Mesenchymal stem cell (in vitro differentiated cells and primary cell): Measurements from ENCODE around the gene CTBP2.

Experiments
- DNase-seq: peaks from one replicate; pipeline ENCODE4 v3.0.0-alpha.2; 2013
- H2AFZ ChIP-seq: one replicate; pipeline ENCODE4 v1.6.1; 2013; ENCODE audit warnings: low read depth, mild to moderate bottlenecking, control low read depth, inconsistent platforms, low read length, moderate library complexity
- H2AK5ac ChIP-seq: 2 replicates; pipeline ENCODE4 v1.6.1; 2013; ENCODE audit warnings: low read length, moderate library complexity, mild to moderate bottlenecking, inconsistent platforms; ENCODE audit not compliant: severe bottlenecking
- H2BK120ac ChIP-seq: one replicate; pipeline ENCODE4 v1.6.1; 2013; ENCODE audit warnings: low read depth, mild to moderate bottlenecking, inconsistent platforms, low read length, moderate library complexity
- H2BK12ac ChIP-seq, 2 experiments: one replicate each; pipeline ENCODE4 v1.6.1; 2013; ENCODE audit warnings: inconsistent platforms in 2 of 2, low read length in 2 of 2, mild to moderate bottlenecking in 2 of 2, moderate library complexity in 2 of 2, control low read depth in 1 of 2
- H2BK15ac ChIP-seq: one replicate; pipeline ENCODE4 v1.6.1; 2013; ENCODE audit warnings: mild to moderate bottlenecking, low read depth, inconsistent platforms; ENCODE audit not compliant: poor library complexity, severe bottlenecking
- H2BK5ac ChIP-seq: 2 replicates; pipeline ENCODE4 v1.6.1; 2013; ENCODE audit warnings: low read depth, mild to moderate bottlenecking, low read length, control low read depth, inconsistent platforms; ENCODE audit not compliant: poor library complexity, severe bottlenecking
- H3K14ac ChIP-seq, 2 experiments: one replicate each; pipeline ENCODE4 v1.6.1; 2013; ENCODE audit warnings: inconsistent platforms in 2 of 2, low read length in 2 of 2, control low read depth in 1 of 2, mild to moderate bottlenecking in 1 of 2, moderate library complexity in 1 of 2
- H3K18ac ChIP-seq, 2 experiments: one replicate each; pipeline ENCODE4 v1.6.1; 2013; ENCODE audit warnings: inconsistent platforms in 2 of 2, low read length in 2 of 2, control low read depth in 1 of 2, low read depth in 1 of 2, mild to moderate bottlenecking in 1 of 2
- H3K23ac ChIP-seq, 2 experiments: one replicate each; pipeline ENCODE4 v1.6.1; 2013; ENCODE audit warnings: inconsistent platforms in 2 of 2, low read length in 2 of 2, mild to moderate bottlenecking in 2 of 2, moderate library complexity in 2 of 2, control low read depth in 1 of 2
- H3K27ac ChIP-seq: 2 replicates; pipeline ENCODE4 v1.5.1; 2013; ENCODE audit warnings: mild to moderate bottlenecking, moderate library complexity, low read length, control low read depth, inconsistent platforms; ENCODE audit not compliant: poor library complexity, severe bottlenecking
- H3K27me3 ChIP-seq, 2 experiments: 2 replicates each; pipeline versions ENCODE4 v1.6.1 to v1.7.0; 2013; ENCODE audit warnings: low read length in 2 of 2, mild to moderate bottlenecking in 2 of 2, moderate library complexity in 2 of 2, control low read depth in 1 of 2, inconsistent platforms in 1 of 2; ENCODE audit not compliant: control insufficient read depth in 1 of 2, insufficient read depth in 1 of 2
- H3K36me3 ChIP-seq, 2 experiments: 2 replicates each; pipeline versions ENCODE4 v1.6.1 to v1.7.0; 2013; ENCODE audit warnings: low read length in 2 of 2, control low read depth in 1 of 2, inconsistent platforms in 1 of 2, low read depth in 1 of 2, mild to moderate bottlenecking in 1 of 2; ENCODE audit not compliant: insufficient read depth in 2 of 2, control insufficient read depth in 1 of 2
- H3K4ac ChIP-seq, 2 experiments: one replicate each; pipeline ENCODE4 v1.6.1; 2013; ENCODE audit warnings: inconsistent platforms in 2 of 2, low read length in 2 of 2, mild to moderate bottlenecking in 2 of 2, moderate library complexity in 2 of 2, control low read depth in 1 of 2, low read depth in 1 of 2
- H3K4me1 ChIP-seq: 2 replicates; pipeline ENCODE4 v1.6.1; 2013; ENCODE audit warnings: low read depth, low read length, control low read depth; ENCODE audit not compliant: control insufficient read depth, insufficient read depth
- H3K4me2 ChIP-seq: 2 replicates; pipeline ENCODE4 v1.6.1; 2013; ENCODE audit warnings: low read length, mild to moderate bottlenecking, inconsistent platforms; ENCODE audit not compliant: poor library complexity, severe bottlenecking
- H3K4me3 ChIP-seq, 2 experiments: 2 replicates each; pipeline versions ENCODE4 v1.5.1 to v1.7.0; 2013; ENCODE audit warnings: low read length in 2 of 2, mild to moderate bottlenecking in 2 of 2, control low read depth in 1 of 2, low read depth in 1 of 2; ENCODE audit not compliant: insufficient read depth in 1 of 2
- H3K79me1 ChIP-seq: replicated peaks from 2 replicates; pipeline ENCODE4 v1.6.1; 2013; ENCODE audit warnings: mild to moderate bottlenecking, control low read depth, low read length, inconsistent platforms; ENCODE audit not compliant: poor library complexity, severe bottlenecking
- H3K9ac ChIP-seq: 2 replicates; pipeline ENCODE4 v1.7.0; 2013; ENCODE audit warnings: mild to moderate bottlenecking, low read length, moderate library complexity
- H3K9me3 ChIP-seq: 2 replicates; pipeline ENCODE4 v1.7.0; 2013; ENCODE audit warnings: mild to moderate bottlenecking, low read length; ENCODE audit not compliant: control insufficient read depth
- H4K8ac ChIP-seq: one replicate; pipeline ENCODE4 v1.6.1; 2013; ENCODE audit warnings: inconsistent platforms, mild to moderate bottlenecking, low read length, moderate library complexity
- H4K91ac ChIP-seq: one replicate; pipeline ENCODE4 v1.6.1; 2013; ENCODE audit warnings: mild to moderate bottlenecking, low read length, inconsistent platforms
- WGBS: methylation state at CpG from one replicate; pipeline ENCODE4 v1.1.7; 2013; ENCODE audit warnings: mixed read lengths; 5-methylcytosine and 5-hydroxymethylcytosine counted together

Gene CTBP2

GRCh38 chr10:125194814-125195213 is 34.5 kb upstream of the CTBP2 start:
- Histone ChIP-seq H3K36me3 (no peaks in the 10 kb centered on the region), H2AFZ (no peak overlapping the region), H4K8ac (no peak overlapping the region), H4K91ac (no peak overlapping the region), H3K9ac (no peak overlapping the region), H3K4me1 (peaks cover 2% of the 10 kb centered on the region), H3K14ac (no peak overlapping the region), H2BK120ac (no peak overlapping the region), H3K79me1 (no peaks in the 10 kb centered on the region), H2BK15ac (no peak overlapping the region), H2BK12ac (no peak overlapping the region), H3K18ac (no peak overlapping the region), H3K27ac (no peak overlapping the region), H3K4me2 (no peak overlapping the region), H3K23ac (no peak overlapping the region), H3K27me3 (peaks cover 13 to 14% of the 10 kb centered on the region in 2 experiments), H2BK5ac (no peak overlapping the region), H3K4me3 (no peak overlapping the region), H2AK5ac (no peak overlapping the region), H3K9me3 (no peaks in the 10 kb centered on the region), H3K4ac (no peak overlapping the region)
- DNase-seq, result no peak
- WGBS, result 93% methylated on average over 10 of the region's 10 CpGs

GRCh38 chr10:125193306-125193877 is 33.0 kb upstream of the CTBP2 start:
- no peak overlapping the region for H3K4me2 ChIP-seq
- no peak overlapping the region for H2BK120ac ChIP-seq
- no peak overlapping the region for H3K9ac ChIP-seq
- no peak overlapping the region for H3K14ac ChIP-seq
- no peak overlapping the region for H2BK15ac ChIP-seq
- H3K79me1 ChIP-seq, result no peaks in the 10 kb centered on the region
- no peak overlapping the region for H4K91ac ChIP-seq
- no peak overlapping the region for H3K18ac ChIP-seq
- no peak overlapping the region for H3K27ac ChIP-seq
- no peaks in the 10 kb centered on the region for H3K36me3 ChIP-seq
- H3K9me3 ChIP-seq, result no peaks in the 10 kb centered on the region
- H3K4ac ChIP-seq, result no peak overlapping the region
- no peak overlapping the region for H2AFZ ChIP-seq
- no peak for DNase-seq
- peaks cover 18 to 24% of the 10 kb centered on the region in 2 experiments for H3K27me3 ChIP-seq
- no peak overlapping the region for H2BK12ac ChIP-seq
- peaks cover 2% of the 10 kb centered on the region for H3K4me1 ChIP-seq
- H4K8ac ChIP-seq, result no peak overlapping the region
- H3K23ac ChIP-seq, result no peak overlapping the region
- no peak overlapping the region for H2AK5ac ChIP-seq
- WGBS, result 90% methylated on average over 11 of the region's 11 CpGs
- no peak overlapping the region for H2BK5ac ChIP-seq
- H3K4me3 ChIP-seq, result no peak overlapping the region

- H3K4me3 ChIP-seq, result no peak overlapping the region
- H2BK120ac ChIP-seq, result no peak overlapping the region
- peaks cover 2% of the 10 kb centered on the region for H3K4me1 ChIP-seq
- no peak for DNase-seq
- peaks cover 24% of the 10 kb centered on the region in 2 experiments for H3K27me3 ChIP-seq
- 91% methylated on average over 12 of the region's 12 CpGs for WGBS
- H3K9ac ChIP-seq, result no peak overlapping the region
- no peak overlapping the region for H4K8ac ChIP-seq
- H2AK5ac ChIP-seq, result no peak overlapping the region
- H3K79me1 ChIP-seq, result no peaks in the 10 kb centered on the region
- peak overlapping the region; percentile 27 for H4K91ac ChIP-seq
- no peak overlapping the region for H3K4ac ChIP-seq
- no peak overlapping the region for H3K14ac ChIP-seq
- H3K4me2 ChIP-seq, result no peak overlapping the region
- no peaks in the 10 kb centered on the region for H3K36me3 ChIP-seq
- H3K23ac ChIP-seq, result no peak overlapping the region
- no peaks in the 10 kb centered on the region for H3K9me3 ChIP-seq
- no peak overlapping the region for H2BK12ac ChIP-seq
- H3K18ac ChIP-seq, result no peak overlapping the region
- no peak overlapping the region for H2BK15ac ChIP-seq
- H2AFZ ChIP-seq, result no peak overlapping the region
- H2BK5ac ChIP-seq, result no peak overlapping the region
- no peak overlapping the region for H3K27ac ChIP-seq
These were observed 32.3 kb upstream of the CTBP2 start for GRCh38 chr10:125192620-125193019.

GRCh38 chr10:125192005-125192404 is 31.6 kb upstream of the CTBP2 start:
- H3K27ac ChIP-seq, result no peak overlapping the region
- WGBS, result 87% methylated on average over 9 of the region's 9 CpGs
- no peak overlapping the region for H4K8ac ChIP-seq
- no peaks in the 10 kb centered on the region for H3K79me1 ChIP-seq
- H3K36me3 ChIP-seq, result no peaks in the 10 kb centered on the region
- H3K18ac ChIP-seq, result no peak overlapping the region
- no peak overlapping the region for H2AFZ ChIP-seq
- H3K9ac ChIP-seq, result no peak overlapping the region
- no peak overlapping the region for H3K4me2 ChIP-seq
- no peak overlapping the region for H3K4ac ChIP-seq
- peaks cover 2% of the 10 kb centered on the region for H3K4me1 ChIP-seq
- H3K9me3 ChIP-seq, result no peaks in the 10 kb centered on the region
- no peak overlapping the region for H3K14ac ChIP-seq
- peaks cover 27 to 29% of the 10 kb centered on the region in 2 experiments for H3K27me3 ChIP-seq
- H3K4me3 ChIP-seq, result no peak overlapping the region
- H3K23ac ChIP-seq, result no peak overlapping the region
- no peak overlapping the region for H4K91ac ChIP-seq
- H2AK5ac ChIP-seq, result no peak overlapping the region
- no peak overlapping the region for H2BK5ac ChIP-seq
- H2BK120ac ChIP-seq, result no peak overlapping the region
- H2BK15ac ChIP-seq, result no peak overlapping the region
- H2BK12ac ChIP-seq, result no peak overlapping the region
- no peak for DNase-seq
